Uterus (tissue), 4 donors: Measurements from ENCODE around the gene ANKLE1. TPM values are rescaled to one million over a fixed set of nuclear protein-coding genes. Genes with fewer than 3 reads are reported as not detected.

Experiments used
- DNase-seq, 2 donors: peaks; one replicate each; pipeline ENCODE4 v3.0.0-alpha.2; 2019 to 2020
- H3K27ac ChIP-seq, 2 donors: fragments of 200-600 bp; sonication (generic); 1 replicate in 1 of 2; 2 replicates in 1 of 2; pipeline ENCODE4 v1.5.1; 2016 to 2018
- H3K27me3 ChIP-seq, 2 donors: fragments of 200-600 bp; sonication (generic); one replicate each; pipeline ENCODE4 v1.5.1; 2018 to 2019; ENCODE audit warnings: control low read depth in 1 of 2
- H3K36me3 ChIP-seq, 2 donors: fragments of 200-600 bp; sonication (generic); one replicate each; pipeline ENCODE4 v1.5.1; 2019; ENCODE audit warnings: control low read depth in 1 of 2
- H3K4me1 ChIP-seq, 2 donors: fragments of 200-600 bp; sonication (generic); one replicate each; pipeline ENCODE4 v1.5.1; 2018 to 2019; ENCODE audit warnings: control low read depth in 1 of 2
- H3K4me3 ChIP-seq, 2 donors: fragments of 200-600 bp; sonication (generic); 1 replicate in 1 of 2; 2 replicates in 1 of 2; pipeline ENCODE4 v1.5.1; 2018 to 2019; ENCODE audit warnings: mild to moderate bottlenecking in 1 of 2
- H3K9me3 ChIP-seq, 2 donors: fragments of 200-600 bp; sonication (generic); one replicate each; pipeline ENCODE4 v1.5.1; 2019; ENCODE audit warnings: control low read depth in 1 of 2
- POLR2A ChIP-seq, 2 donors: fragments of 450-650 bp; IDR thresholded peaks; one replicate each; pipeline ENCODE4 v1.6.1; 2016; ENCODE audit warnings: antibody characterized with exemption in 2 of 2, mild to moderate bottlenecking in 1 of 2, moderate library complexity in 1 of 2
- intact Hi-C: fragments of 100-400 bp; cut with DNase I; formaldehyde crosslinking; loops from one replicate; pipeline ENCODE4 v1.15.1; 2023; ENCODE audit warnings: low total_unique reads
- total RNA-seq, 4 donors: library from RNA; depleted of rRNA in 3 of 4; stranded (reverse); fragments of >200 nt in 3 of 4; gene quantifications; one replicate each; pipeline versions ENCODE4 v1.1.0 to v1.2.4, GENCODE V29; 2014 to 2023
- TF ChIP-seq, protein P1 (sequence below), 4 experiments: fragments of 200-600 bp in 2 of 4; fragments of 450-650 bp in 2 of 4; sonication (generic) in 2 of 4; IDR thresholded peaks; one replicate each; pipeline ENCODE4 v1.5.1; 2016 to 2019; ENCODE audit warnings: antibody characterized with exemption in 4 of 4, mild to moderate bottlenecking in 2 of 4, moderate library complexity in 1 of 4
- donor health status: DM: yes; HTN: yes; CAD: no.

ANKLE1 gene, protein sequence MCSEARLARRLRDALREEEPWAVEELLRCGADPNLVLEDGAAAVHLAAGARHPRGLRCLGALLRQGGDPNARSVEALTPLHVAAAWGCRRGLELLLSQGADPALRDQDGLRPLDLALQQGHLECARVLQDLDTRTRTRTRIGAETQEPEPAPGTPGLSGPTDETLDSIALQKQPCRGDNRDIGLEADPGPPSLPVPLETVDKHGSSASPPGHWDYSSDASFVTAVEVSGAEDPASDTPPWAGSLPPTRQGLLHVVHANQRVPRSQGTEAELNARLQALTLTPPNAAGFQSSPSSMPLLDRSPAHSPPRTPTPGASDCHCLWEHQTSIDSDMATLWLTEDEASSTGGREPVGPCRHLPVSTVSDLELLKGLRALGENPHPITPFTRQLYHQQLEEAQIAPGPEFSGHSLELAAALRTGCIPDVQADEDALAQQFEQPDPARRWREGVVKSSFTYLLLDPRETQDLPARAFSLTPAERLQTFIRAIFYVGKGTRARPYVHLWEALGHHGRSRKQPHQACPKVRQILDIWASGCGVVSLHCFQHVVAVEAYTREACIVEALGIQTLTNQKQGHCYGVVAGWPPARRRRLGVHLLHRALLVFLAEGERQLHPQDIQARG
- total RNA-seq = 1 to 10 TPM in 2 of 4 donors, not detected in 2; 1.6 to 2.4 TPM

DNA sequence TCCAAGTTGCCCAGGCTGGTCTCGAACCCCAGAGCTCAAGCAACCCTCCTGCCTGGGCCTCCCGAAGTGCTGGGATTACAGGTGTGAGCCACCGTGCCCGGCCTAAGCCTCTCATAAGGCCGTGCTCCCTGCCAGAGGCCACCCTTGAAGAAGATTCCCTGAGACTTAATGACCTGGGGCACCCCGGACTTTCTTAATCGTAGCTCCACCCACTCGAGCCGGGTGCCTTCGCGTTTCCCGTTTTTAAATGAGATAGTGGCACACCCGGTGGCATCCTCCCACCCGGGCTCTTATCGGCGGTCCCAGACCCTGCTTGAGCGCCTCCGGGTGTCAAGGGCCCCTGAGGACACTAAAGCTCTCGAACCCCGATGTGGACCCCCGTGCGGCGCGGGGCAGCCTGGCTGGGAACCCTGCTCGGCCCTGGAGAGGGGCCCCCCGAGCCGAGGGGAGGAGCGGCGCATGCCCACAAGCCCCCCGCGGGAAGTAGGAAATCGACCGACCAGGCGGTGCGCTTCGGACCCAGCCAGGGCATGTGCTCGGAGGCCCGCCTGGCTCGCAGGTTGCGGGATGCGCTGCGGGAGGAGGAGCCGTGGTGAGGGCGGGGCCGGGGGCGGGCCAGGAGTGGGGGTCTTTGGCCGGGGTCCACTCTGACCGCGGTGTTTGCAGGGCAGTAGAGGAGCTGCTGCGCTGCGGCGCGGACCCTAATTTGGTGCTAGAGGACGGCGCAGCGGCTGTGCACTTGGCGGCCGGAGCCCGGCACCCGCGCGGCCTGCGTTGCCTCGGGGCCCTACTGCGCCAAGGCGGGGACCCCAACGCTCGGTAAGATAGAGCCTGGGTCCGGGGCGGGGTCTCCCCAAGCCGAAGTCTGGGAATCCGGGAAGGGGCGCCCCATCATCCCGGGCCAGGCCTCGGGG is at the start of gene ANKLE1:
TSS of gene ANKLE1 (plus strand) at position 511 of the 914 bp plus-strand sequence. CDS start at position 531, 20 bp downstream.
- Histone ChIP-seq H3K4me3 (no peak within 1 kb of the TSS), H3K4me1 (peaks cover 0 to 13% of the 10 kb centered on the region in 2 donors), H3K27ac (no peak within 1 kb of the TSS), H3K9me3 (no peaks in the 10 kb centered on the region), H3K27me3 (peaks cover 5 to 12% of the 10 kb centered on the region in 2 donors), H3K36me3 (no peaks in the 10 kb centered on the region)
- intact Hi-C loops = no loop called here
- TF ChIP-seq, protein P1, sequence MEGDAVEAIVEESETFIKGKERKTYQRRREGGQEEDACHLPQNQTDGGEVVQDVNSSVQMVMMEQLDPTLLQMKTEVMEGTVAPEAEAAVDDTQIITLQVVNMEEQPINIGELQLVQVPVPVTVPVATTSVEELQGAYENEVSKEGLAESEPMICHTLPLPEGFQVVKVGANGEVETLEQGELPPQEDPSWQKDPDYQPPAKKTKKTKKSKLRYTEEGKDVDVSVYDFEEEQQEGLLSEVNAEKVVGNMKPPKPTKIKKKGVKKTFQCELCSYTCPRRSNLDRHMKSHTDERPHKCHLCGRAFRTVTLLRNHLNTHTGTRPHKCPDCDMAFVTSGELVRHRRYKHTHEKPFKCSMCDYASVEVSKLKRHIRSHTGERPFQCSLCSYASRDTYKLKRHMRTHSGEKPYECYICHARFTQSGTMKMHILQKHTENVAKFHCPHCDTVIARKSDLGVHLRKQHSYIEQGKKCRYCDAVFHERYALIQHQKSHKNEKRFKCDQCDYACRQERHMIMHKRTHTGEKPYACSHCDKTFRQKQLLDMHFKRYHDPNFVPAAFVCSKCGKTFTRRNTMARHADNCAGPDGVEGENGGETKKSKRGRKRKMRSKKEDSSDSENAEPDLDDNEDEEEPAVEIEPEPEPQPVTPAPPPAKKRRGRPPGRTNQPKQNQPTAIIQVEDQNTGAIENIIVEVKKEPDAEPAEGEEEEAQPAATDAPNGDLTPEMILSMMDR (IDR thresholded peaks at IDR 0.05) = no peak
- no peak for TF ChIP-seq POLR2A (IDR thresholded peaks at IDR 0.05)
- DNase-seq = no peak

- Histone ChIP-seq H3K36me3 (no peaks in the 10 kb centered on the region), H3K4me1 (peaks cover 5 to 13% of the 10 kb centered on the region in 2 donors), H3K27ac (no peak overlapping the region), H3K9me3 (no peaks in the 10 kb centered on the region), H3K4me3 (no peak overlapping the region), H3K27me3 (no peaks in the 10 kb centered on the region)
- no peak for TF ChIP-seq POLR2A (IDR thresholded peaks at IDR 0.05)
- TF ChIP-seq, protein P1 (IDR thresholded peaks at IDR 0.05) = no peak
- no peak for DNase-seq
- intact Hi-C loops = no loop called here
Measured at GRCh38 chr19:17232258-17232657, 49.4 kb upstream of the ANKLE1 start.

DNA sequence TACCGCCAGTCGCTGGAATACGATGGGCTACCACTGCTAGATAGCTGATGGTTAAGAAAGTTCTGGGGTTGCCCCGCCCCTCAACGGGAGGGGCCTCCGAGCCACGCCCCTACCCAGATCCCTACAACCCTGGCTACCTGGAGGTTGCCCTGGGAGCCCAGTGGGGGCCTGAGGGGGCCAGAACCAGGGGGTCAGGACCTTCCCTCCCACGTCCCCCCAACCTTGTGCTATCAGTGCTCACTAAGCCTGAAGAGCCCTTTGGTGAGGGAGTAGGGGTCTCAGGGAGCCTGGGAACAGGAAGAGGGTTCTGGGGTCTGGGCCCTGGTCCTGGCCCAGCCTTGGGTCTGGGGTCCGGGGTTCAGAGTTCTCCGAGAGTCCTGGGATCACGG is 46.8 kb upstream of the ANKLE1 start:
- Histone ChIP-seq H3K36me3 (no peaks in the 10 kb centered on the region), H3K27ac (peak overlapping the region; percentile 51 to 81), H3K9me3 (no peaks in the 10 kb centered on the region), H3K4me3 (peak overlapping the region; percentile 6 to 44), H3K27me3 (no peaks in the 10 kb centered on the region), H3K4me1 (peaks cover 5 to 13% of the 10 kb centered on the region in 2 donors)
- TF ChIP-seq POLR2A (IDR thresholded peaks at IDR 0.05) = peak in 1 of 2 donors; percentile 6
- TF ChIP-seq, protein P1 (IDR thresholded peaks at IDR 0.05) = no peak
- DNase-seq = peak; percentile 64 to 70
- intact Hi-C loops = no loop called here

DNA sequence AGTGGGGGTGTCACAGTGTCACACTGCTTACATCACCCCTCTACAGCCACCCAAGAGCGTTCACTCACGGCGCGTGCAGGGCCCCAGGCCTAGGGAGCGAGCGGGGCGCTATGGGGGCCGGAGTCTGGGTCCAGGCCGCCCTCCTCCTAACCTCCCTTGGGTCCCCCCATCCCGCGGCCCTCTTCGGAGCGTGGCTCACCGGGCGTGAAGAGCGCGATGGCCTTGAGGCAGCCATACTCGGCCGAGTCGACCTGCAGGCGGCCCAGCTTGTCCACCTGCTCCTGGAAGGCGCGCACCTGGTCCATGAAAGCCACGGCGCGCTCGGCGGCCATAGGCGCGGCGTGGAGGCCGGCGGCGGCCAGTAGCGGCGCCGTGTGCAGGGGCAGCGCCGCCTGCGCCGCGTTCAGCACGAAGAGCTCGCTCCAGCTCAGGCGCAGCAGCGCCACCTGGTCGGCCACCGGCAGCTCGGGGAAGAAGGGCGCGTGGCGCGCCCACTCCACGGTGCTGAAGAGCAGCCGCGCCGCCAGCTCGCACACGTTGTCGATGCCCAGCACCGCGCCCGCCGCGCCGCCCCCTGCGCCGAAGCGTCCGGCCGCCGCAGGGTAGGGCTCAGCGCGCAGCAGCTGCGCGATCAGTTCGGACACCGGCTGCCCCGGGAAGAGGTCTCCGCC is 46.3 kb upstream of the ANKLE1 start:
- DNase-seq = peak; percentile 62 to 72
- TF ChIP-seq, protein P1 (IDR thresholded peaks at IDR 0.05) = peak; percentile 49 to 80 (median 75)
- TF ChIP-seq POLR2A (IDR thresholded peaks at IDR 0.05) = peak in 1 of 2 donors; percentile 13
- peak overlapping the region; percentile 51 to 81 for H3K27ac ChIP-seq
- intact Hi-C loops = no loop called here
- H3K36me3 ChIP-seq = no peaks in the 10 kb centered on the region
- peaks cover 5 to 13% of the 10 kb centered on the region in 2 donors for H3K4me1 ChIP-seq
- no peaks in the 10 kb centered on the region for H3K9me3 ChIP-seq
- peak overlapping the region; percentile 6 to 44 for H3K4me3 ChIP-seq
- no peaks in the 10 kb centered on the region for H3K27me3 ChIP-seq
